PC-9 (cell line): Measurements from ENCODE around the gene ILDR1. TPM values are rescaled to one million over a fixed set of nuclear protein-coding genes. Genes with fewer than 3 reads are reported as not detected.

Source experiments
- BruUV-seq: library from RNA; stranded (reverse); fragments of 400-500 nt; replicated peaks from 2 replicates; lab custom pipeline; 2021; lab: Mats Ljungman, UMichigan
- CTCF ChIA-PET: fragments of 300-600 bp; sonication (Branson Sonifier 250); formaldehyde crosslinking; loops from one replicate; lab custom pipeline; 2022; ENCODE audit warnings: antibody characterized with exemption; lab: Charles Lee
- POLR2A ChIA-PET: fragments of 300-600 bp; sonication (Branson Sonifier 250); formaldehyde crosslinking; loops from one replicate; lab custom pipeline; 2022; ENCODE audit warnings: antibody characterized with exemption; ENCODE audit not compliant: unreplicated experiment; lab: Charles Lee
- DNase-seq, 2 experiments: peaks; one replicate each; pipeline versions ENCODE4 v3.0.0 to v3.0.0-alpha.2; 2015 to 2022; ENCODE audit warnings: mixed read lengths in 1 of 2
- H2AFZ ChIP-seq: fragments of 200-600 bp; sonication (generic); 2 replicates; pipeline ENCODE4 v1.8.1; 2017; ENCODE audit warnings: antibody characterized with exemption
- H3F3A ChIP-seq: fragments of 200-600 bp; sonication (generic); 2 replicates; pipeline ENCODE4 v1.8.1; 2017; ENCODE audit warnings: antibody characterized with exemption, mild to moderate bottlenecking, low read depth; ENCODE audit not compliant: insufficient read depth
- H3K27ac ChIP-seq: fragments of 200-600 bp; sonication (generic); 2 replicates; pipeline ENCODE4 v1.6.1; 2016; ENCODE audit warnings: mixed run types
- H3K27me3 ChIP-seq: fragments of 200-600 bp; sonication (generic); 2 replicates; pipeline ENCODE4 v1.6.1; 2016; ENCODE audit warnings: low read depth, mixed run types; ENCODE audit not compliant: insufficient read depth
- H3K36me3 ChIP-seq: fragments of 200-600 bp; sonication (generic); 2 replicates; pipeline ENCODE4 v1.6.1; 2016; ENCODE audit warnings: low read depth, mixed run types
- H3K4me1 ChIP-seq: fragments of 200-600 bp; sonication (generic); replicated peaks from 2 replicates; pipeline ENCODE4 v1.6.1; 2016; ENCODE audit warnings: mixed run types; ENCODE audit not compliant: insufficient read depth
- H3K4me2 ChIP-seq: fragments of 200-600 bp; sonication (generic); 2 replicates; pipeline ENCODE4 v1.6.1; 2017; ENCODE audit warnings: mixed run types
- H3K4me3 ChIP-seq: fragments of 200-600 bp; sonication (generic); 2 replicates; pipeline ENCODE4 v1.6.1; 2016; ENCODE audit warnings: mixed run types
- H3K79me2 ChIP-seq: fragments of 200-600 bp; sonication (generic); 2 replicates; pipeline ENCODE4 v1.6.1; 2017; ENCODE audit warnings: low read depth, mixed run types
- H3K9me2 ChIP-seq: fragments of 200-600 bp; sonication (generic); 2 replicates; pipeline ENCODE4 v1.8.1; 2017; ENCODE audit warnings: mild to moderate bottlenecking; ENCODE audit not compliant: insufficient read depth
- H3K9me3 ChIP-seq: fragments of 200-600 bp; sonication (generic); 2 replicates; pipeline ENCODE4 v1.8.1; 2016; ENCODE audit warnings: low read depth; ENCODE audit not compliant: insufficient read depth
- H4K20me1 ChIP-seq: fragments of 200-600 bp; sonication (generic); 2 replicates; pipeline ENCODE4 v1.8.1; 2017; ENCODE audit not compliant: insufficient read depth
- CTCF ChIP-seq: fragments of 200-600 bp; sonication (generic); conservative IDR thresholded peaks from 2 replicates; pipeline ENCODE4 v1.6.1; 2017; ENCODE audit warnings: mixed run types, antibody characterized with exemption, mild to moderate bottlenecking, moderate library complexity
- EZH2 ChIP-seq: fragments of 200-600 bp; sonication (generic); IDR thresholded peaks from 2 replicates; pipeline ENCODE4 v1.8.0; 2017; ENCODE audit warnings: antibody characterized with exemption, low read depth
- intact Hi-C: fragments of 100-400 bp; cut with micrococcal nuclease; formaldehyde crosslinking; loops from one replicate; pipeline ENCODE4 v1.10.0; 2022; ENCODE audit not compliant: unreplicated experiment
- total RNA-seq: library from RNA; stranded (reverse); gene quantifications from 2 replicates; pipeline ENCODE4 v1.2.3, GENCODE V29; 2021

ILDR1 gene
- total RNA-seq, 1 experiment from 2014 or later, result 5.1 TPM

DNA sequence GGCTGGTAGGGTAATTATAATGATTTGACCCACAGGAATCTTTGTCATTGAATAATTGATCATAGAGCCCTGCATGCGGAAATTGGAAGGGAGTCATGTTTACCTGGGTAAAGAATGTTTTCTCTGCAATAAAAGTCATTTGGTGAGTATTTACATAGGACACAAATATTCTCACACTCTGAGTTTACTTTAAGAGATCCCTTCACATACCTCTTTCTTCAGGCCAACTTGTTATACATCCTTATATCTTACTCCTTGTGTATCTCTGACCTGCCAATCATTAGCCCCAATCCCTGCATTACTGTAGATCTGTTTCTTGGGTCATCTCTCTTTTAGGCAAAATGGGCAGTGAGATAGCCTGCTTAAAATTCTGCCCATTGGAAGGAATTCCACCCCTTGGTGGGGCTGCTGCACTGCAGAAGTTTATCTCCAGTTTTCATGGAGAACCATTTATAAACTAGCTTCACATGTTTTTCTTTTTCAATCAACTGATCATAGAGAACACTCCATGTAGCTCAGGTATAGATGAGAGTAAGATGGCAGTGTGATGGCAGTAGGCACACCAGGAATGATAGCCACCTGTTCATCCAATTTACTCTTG lies 46.2 kb downstream of the ILDR1 start:
- Histone ChIP-seq H3F3A (no peaks in the 10 kb centered on the region; the same call in 1 of the 2 replicates), H3K9me3 (no peaks in the 10 kb centered on the region; the same call in 1 of the 2 replicates), H3K4me2 (no peak overlapping the region), H2AFZ (no peak overlapping the region), H3K9me2 (no peaks in the 10 kb centered on the region), H3K79me2 (no peaks in the 10 kb centered on the region), H3K27me3 (no peaks in the 10 kb centered on the region), H4K20me1 (no peaks in the 10 kb centered on the region), H3K4me1 (peaks cover 18% of the 10 kb centered on the region), H3K4me3 (no peak overlapping the region), H3K36me3 (no peaks in the 10 kb centered on the region), H3K27ac (no peak overlapping the region)
- no peak for DNase-seq
- TF ChIP-seq CTCF (no peak), EZH2 (no peak)
- no TSS peak for BruUV-seq
- ChIA-PET POLR2A (no interaction called here), CTCF (no interaction called here)
- intact Hi-C loops, result no loop called here

DNA sequence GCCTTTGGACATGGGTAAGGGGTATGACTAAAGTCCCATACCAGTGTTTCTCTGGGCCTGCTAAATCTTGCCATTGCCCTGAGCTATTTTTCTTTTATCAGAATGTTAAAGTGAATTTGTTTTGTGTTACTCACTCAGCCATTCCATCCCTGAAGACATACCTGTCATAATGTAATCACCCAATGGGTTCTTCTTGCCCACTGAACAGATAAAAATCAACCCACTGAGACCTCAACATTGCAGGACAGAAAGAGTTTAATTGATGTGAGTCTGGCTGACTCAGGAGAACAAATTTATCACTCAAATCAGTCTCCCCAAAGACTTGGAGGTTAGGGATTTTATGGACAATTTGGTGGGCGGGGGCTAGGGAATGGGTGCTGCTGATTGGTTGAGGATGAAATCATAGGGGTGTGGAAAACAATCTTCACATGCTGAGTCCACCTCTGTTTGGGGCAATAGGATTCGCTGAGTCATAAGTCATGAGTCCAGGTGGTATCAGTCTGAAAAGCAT lies 47.4 kb downstream of the ILDR1 start:
- Histone ChIP-seq H3K4me2 (no peak overlapping the region), H3K79me2 (no peaks in the 10 kb centered on the region), H3K27ac (no peak overlapping the region), H3K27me3 (no peaks in the 10 kb centered on the region), H2AFZ (no peak overlapping the region), H3K4me1 (peaks cover 8% of the 10 kb centered on the region), H3K9me3 (no peaks in the 10 kb centered on the region; the same call in 1 of the 2 replicates), H3K4me3 (no peak overlapping the region), H3F3A (no peaks in the 10 kb centered on the region; the same call in 1 of the 2 replicates), H3K9me2 (no peaks in the 10 kb centered on the region), H4K20me1 (no peaks in the 10 kb centered on the region), H3K36me3 (no peaks in the 10 kb centered on the region)
- peak in 1 of 2 experiments; percentile 63 for DNase-seq
- no TSS peak for BruUV-seq
- intact Hi-C loops, result no loop called here
- ChIA-PET POLR2A (no interaction called here), CTCF (no interaction called here)
- TF ChIP-seq EZH2, result no peak

DNA sequence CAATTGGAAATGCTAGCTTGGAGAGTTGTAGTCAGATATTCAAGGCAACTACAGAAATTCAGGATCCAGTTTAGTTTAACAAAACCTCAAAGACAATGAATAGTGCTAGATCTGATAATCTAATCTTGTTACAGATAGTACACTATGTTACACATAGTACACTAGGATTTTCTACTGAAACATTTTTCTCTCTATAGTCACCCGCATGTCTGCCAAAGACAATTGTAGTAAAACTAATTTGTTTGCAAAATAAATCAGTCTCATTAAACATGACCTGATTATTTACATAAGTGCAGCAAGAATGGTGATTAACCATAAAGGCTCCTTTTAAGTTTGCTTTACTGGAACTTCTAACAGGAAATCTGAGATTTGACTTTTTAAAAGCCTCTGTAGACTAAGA lies 52.0 kb downstream of the ILDR1 start:
- CTCF ChIA-PET, result no interaction called here
- Histone ChIP-seq H3K27ac (no peak overlapping the region), H3F3A (no peaks in the 10 kb centered on the region), H3K9me3 (no peaks in the 10 kb centered on the region; the same call in 1 of the 2 replicates), H3K27me3 (no peaks in the 10 kb centered on the region), H4K20me1 (no peaks in the 10 kb centered on the region), H3K36me3 (no peaks in the 10 kb centered on the region), H3K9me2 (no peaks in the 10 kb centered on the region), H3K4me2 (no peak overlapping the region), H3K4me1 (no peaks in the 10 kb centered on the region), H2AFZ (no peak overlapping the region), H3K4me3 (no peak overlapping the region), H3K79me2 (no peaks in the 10 kb centered on the region)
- peak in 1 of 2 experiments; percentile 67 for DNase-seq
- intact Hi-C loops, result no loop called here
- POLR2A ChIA-PET, result no interaction called here
- TF ChIP-seq EZH2 (no peak), CTCF (no peak)
- no TSS peak for BruUV-seq
